Measurements from ENCODE around the gene ITGB7. TPM values are rescaled to one million over a fixed set of nuclear protein-coding genes. Genes with fewer than 3 reads are reported as not detected.

Gene ITGB7, protein sequence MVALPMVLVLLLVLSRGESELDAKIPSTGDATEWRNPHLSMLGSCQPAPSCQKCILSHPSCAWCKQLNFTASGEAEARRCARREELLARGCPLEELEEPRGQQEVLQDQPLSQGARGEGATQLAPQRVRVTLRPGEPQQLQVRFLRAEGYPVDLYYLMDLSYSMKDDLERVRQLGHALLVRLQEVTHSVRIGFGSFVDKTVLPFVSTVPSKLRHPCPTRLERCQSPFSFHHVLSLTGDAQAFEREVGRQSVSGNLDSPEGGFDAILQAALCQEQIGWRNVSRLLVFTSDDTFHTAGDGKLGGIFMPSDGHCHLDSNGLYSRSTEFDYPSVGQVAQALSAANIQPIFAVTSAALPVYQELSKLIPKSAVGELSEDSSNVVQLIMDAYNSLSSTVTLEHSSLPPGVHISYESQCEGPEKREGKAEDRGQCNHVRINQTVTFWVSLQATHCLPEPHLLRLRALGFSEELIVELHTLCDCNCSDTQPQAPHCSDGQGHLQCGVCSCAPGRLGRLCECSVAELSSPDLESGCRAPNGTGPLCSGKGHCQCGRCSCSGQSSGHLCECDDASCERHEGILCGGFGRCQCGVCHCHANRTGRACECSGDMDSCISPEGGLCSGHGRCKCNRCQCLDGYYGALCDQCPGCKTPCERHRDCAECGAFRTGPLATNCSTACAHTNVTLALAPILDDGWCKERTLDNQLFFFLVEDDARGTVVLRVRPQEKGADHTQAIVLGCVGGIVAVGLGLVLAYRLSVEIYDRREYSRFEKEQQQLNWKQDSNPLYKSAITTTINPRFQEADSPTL
- 0.43 TPM in 1 of 2 replicates, not detected in the other for total RNA-seq (ENCODE audit: low replicate concordance)

DNA sequence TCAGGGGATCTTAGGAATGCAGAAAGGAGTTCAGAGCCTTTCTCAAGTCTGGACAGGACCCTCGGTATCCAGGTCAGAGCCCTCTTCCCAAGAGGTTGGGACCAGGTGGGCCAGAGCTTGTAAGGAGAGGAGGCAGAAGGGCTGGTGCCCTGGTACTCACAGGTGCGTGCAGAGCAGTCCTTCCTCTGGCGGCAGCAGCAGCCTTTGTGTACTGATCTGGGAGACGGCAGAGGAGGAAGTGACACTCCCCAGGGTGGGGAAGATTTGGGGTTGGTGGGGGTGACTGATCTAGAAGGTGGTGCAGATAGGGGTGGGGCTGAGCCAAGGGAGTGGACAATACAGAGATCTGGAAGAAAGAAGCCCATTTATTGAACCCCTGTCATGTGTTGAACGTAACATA lies at the start of gene ITGB7:
Gene ITGB7, minus strand, starts transcription at position 210 of the 400 bp plus-strand sequence. CDS start 6,808 bp downstream, outside the sequence.
- H3K36me3 Mint-ChIP-seq: no peaks in the 10 kb centered on the region
- H3K4me1 Mint-ChIP-seq: peaks cover 11% of the 10 kb centered on the region
- no peaks in the 10 kb centered on the region for H3K4me1 ChIP-seq
- TF ChIP-seq, protein P1, sequence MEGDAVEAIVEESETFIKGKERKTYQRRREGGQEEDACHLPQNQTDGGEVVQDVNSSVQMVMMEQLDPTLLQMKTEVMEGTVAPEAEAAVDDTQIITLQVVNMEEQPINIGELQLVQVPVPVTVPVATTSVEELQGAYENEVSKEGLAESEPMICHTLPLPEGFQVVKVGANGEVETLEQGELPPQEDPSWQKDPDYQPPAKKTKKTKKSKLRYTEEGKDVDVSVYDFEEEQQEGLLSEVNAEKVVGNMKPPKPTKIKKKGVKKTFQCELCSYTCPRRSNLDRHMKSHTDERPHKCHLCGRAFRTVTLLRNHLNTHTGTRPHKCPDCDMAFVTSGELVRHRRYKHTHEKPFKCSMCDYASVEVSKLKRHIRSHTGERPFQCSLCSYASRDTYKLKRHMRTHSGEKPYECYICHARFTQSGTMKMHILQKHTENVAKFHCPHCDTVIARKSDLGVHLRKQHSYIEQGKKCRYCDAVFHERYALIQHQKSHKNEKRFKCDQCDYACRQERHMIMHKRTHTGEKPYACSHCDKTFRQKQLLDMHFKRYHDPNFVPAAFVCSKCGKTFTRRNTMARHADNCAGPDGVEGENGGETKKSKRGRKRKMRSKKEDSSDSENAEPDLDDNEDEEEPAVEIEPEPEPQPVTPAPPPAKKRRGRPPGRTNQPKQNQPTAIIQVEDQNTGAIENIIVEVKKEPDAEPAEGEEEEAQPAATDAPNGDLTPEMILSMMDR (IDR thresholded peaks at IDR 0.05): no peak
- TF ChIP-seq EZH2phosphoT487 (IDR thresholded peaks at IDR 0.05): no peak
- TF ChIP-seq EZH2 (IDR thresholded peaks at IDR 0.05): no peak
- H3K79me2 ChIP-seq (ENCODE audit: low read depth): no peaks in the 10 kb centered on the region
- no peaks in the 10 kb centered on the region for H3K9me3 ChIP-seq (ENCODE audit: low read depth)
- peaks cover 6% of the 10 kb centered on the region for H3K27me3 Mint-ChIP-seq (ENCODE audit: insufficient read depth, low read depth)
- no peak within 1 kb of the TSS for H3K27ac ChIP-seq
- H3K27me3 ChIP-seq: peaks cover 4% of the 10 kb centered on the region
- no peak within 1 kb of the TSS for H2AFZ ChIP-seq (replicated peaks)
- H3F3A ChIP-seq (ENCODE audit: low read depth): peaks cover 9% of the 10 kb centered on the region
- H3K4me3 Mint-ChIP-seq: no peak within 1 kb of the TSS
- H3K9ac ChIP-seq: no peak within 1 kb of the TSS
- no peak within 1 kb of the TSS for H3K27ac Mint-ChIP-seq
- no peaks in the 10 kb centered on the region for H3K9me3 Mint-ChIP-seq
- H4K20me1 ChIP-seq (ENCODE audit: low read depth): no peaks in the 10 kb centered on the region
- no peak for DNase-seq (ENCODE audit: low spot score)
- H3K4me2 ChIP-seq: no peak within 1 kb of the TSS
- no peak within 1 kb of the TSS for H3K4me3 ChIP-seq
- no peaks in the 10 kb centered on the region for H3K36me3 ChIP-seq

DNA sequence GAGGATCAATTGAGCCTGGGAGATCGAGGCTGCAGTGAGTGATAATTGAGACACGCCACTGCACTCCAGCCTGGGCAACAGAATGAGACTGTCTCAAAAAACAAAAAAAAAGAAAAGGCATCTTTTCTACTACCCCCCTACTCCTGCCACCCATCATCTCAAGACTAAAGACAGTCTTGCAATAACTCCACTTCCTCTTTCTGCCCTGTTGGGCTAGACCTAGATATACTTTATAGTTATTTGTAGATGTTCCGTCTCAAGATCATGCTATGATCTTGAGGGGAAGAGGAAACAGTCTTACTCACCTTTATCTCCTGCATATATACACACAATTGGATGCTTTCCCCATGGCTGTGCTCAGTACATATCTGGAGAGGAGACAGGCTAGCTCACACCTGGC lies 48.9 kb upstream of the ITGB7 start:
- no peak for DNase-seq (ENCODE audit: low spot score)
- no peak for TF ChIP-seq EZH2 (IDR thresholded peaks at IDR 0.05)
- TF ChIP-seq EZH2phosphoT487 (IDR thresholded peaks at IDR 0.05): no peak
- TF ChIP-seq, protein P1 (IDR thresholded peaks at IDR 0.05): no peak
- Mint-ChIP-seq H3K27ac (no peak overlapping the region), H3K9me3 (no peaks in the 10 kb centered on the region), H3K4me1 (peaks cover 19% of the 10 kb centered on the region), H3K4me3 (no peak overlapping the region), H3K27me3 (ENCODE audit: insufficient read depth, low read depth) (peaks cover 7% of the 10 kb centered on the region), H3K36me3 (no peaks in the 10 kb centered on the region)
- no peaks in the 10 kb centered on the region for H3K27me3 ChIP-seq
- H3K9me3 ChIP-seq (ENCODE audit: low read depth): no peaks in the 10 kb centered on the region
- peaks cover 15% of the 10 kb centered on the region for H3K79me2 ChIP-seq (ENCODE audit: low read depth)
- no peak overlapping the region for H3K4me3 ChIP-seq
- no peak overlapping the region for H3K27ac ChIP-seq
- no peak overlapping the region for H3K9ac ChIP-seq
- no peak overlapping the region for H3K4me2 ChIP-seq
- no peaks in the 10 kb centered on the region for H4K20me1 ChIP-seq (ENCODE audit: low read depth)
- no peaks in the 10 kb centered on the region for H3K4me1 ChIP-seq
- H3K36me3 ChIP-seq: no peaks in the 10 kb centered on the region
- peaks cover 16% of the 10 kb centered on the region for H3F3A ChIP-seq (ENCODE audit: low read depth)
- H2AFZ ChIP-seq (replicated peaks): no peak overlapping the region

DNA sequence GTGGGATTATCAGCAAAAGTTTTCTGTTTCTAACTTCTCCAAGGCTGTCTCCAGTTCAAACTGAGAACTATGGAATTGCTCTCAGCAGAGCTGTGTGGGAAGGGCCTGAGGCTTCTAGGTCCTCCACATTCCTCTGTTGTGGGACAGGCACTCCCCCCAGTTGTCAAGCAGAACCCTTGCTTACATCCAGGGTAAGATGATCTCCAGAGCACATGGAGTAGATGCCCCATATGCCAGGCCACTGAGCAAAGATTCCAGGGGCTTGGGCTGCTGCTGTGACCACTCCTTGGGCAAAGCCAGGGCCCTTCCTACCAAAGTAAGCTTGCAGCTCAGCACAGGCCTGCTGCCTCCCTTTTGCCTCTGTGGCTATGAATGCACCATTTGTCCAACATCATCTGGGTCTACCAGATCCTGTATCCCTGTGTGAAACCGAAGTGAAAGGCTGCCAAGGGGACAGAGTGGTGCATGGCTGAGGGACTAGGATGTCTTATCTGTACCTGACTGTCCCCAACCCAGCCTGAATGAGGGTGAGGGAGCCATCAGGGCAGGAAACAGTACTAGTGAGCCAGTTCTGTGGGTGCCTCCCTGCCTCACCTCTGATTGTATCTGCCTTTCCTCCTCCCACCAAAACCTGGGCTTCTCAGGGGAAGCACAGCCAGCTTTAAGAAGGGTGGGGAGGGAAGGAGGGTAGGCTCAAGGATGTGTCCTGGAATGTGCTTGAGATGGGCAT lies 47.9 kb upstream of the ITGB7 start:
- H3K4me2 ChIP-seq: no peak overlapping the region
- no peak overlapping the region for H3K4me3 ChIP-seq
- no peak overlapping the region for H3K9ac ChIP-seq
- H3K27ac Mint-ChIP-seq: no peak overlapping the region
- no peaks in the 10 kb centered on the region for H3K27me3 ChIP-seq
- no peaks in the 10 kb centered on the region for H3K9me3 Mint-ChIP-seq
- no peaks in the 10 kb centered on the region for H3K4me1 ChIP-seq
- DNase-seq (ENCODE audit: low spot score): no peak
- peaks cover 24% of the 10 kb centered on the region for H3F3A ChIP-seq (ENCODE audit: low read depth)
- H4K20me1 ChIP-seq (ENCODE audit: low read depth): no peaks in the 10 kb centered on the region
- no peak overlapping the region for H3K27ac ChIP-seq
- H3K79me2 ChIP-seq (ENCODE audit: low read depth): peaks cover 15% of the 10 kb centered on the region
- peaks cover 23% of the 10 kb centered on the region for H3K4me1 Mint-ChIP-seq
- H3K36me3 ChIP-seq: no peaks in the 10 kb centered on the region
- H3K9me3 ChIP-seq (ENCODE audit: low read depth): no peaks in the 10 kb centered on the region
- TF ChIP-seq, protein P1 (IDR thresholded peaks at IDR 0.05): no peak
- no peak for TF ChIP-seq EZH2 (IDR thresholded peaks at IDR 0.05)
- no peak for TF ChIP-seq EZH2phosphoT487 (IDR thresholded peaks at IDR 0.05)
- no peak overlapping the region for H2AFZ ChIP-seq (replicated peaks)
- peaks cover 7% of the 10 kb centered on the region for H3K27me3 Mint-ChIP-seq (ENCODE audit: insufficient read depth, low read depth)
- H3K4me3 Mint-ChIP-seq: no peak overlapping the region
- no peaks in the 10 kb centered on the region for H3K36me3 Mint-ChIP-seq
